Fibroblast of gingiva (primary cell): ENCODE measurements around the gene OLFML1.
A peak's percentile ranks its signal among the peaks of the same experiment; 100 is the strongest.

Source experiments
- DNase-seq: peaks from one replicate; pipeline ENCODE4 v3.0.0-alpha.2; 2011; ENCODE audit warnings: low read depth

OLFML1 gene

GRCh38 chr11:7532405-7533145 lies 47.3 kb downstream of the OLFML1 start:
- DNase-seq, result no peak

DNA sequence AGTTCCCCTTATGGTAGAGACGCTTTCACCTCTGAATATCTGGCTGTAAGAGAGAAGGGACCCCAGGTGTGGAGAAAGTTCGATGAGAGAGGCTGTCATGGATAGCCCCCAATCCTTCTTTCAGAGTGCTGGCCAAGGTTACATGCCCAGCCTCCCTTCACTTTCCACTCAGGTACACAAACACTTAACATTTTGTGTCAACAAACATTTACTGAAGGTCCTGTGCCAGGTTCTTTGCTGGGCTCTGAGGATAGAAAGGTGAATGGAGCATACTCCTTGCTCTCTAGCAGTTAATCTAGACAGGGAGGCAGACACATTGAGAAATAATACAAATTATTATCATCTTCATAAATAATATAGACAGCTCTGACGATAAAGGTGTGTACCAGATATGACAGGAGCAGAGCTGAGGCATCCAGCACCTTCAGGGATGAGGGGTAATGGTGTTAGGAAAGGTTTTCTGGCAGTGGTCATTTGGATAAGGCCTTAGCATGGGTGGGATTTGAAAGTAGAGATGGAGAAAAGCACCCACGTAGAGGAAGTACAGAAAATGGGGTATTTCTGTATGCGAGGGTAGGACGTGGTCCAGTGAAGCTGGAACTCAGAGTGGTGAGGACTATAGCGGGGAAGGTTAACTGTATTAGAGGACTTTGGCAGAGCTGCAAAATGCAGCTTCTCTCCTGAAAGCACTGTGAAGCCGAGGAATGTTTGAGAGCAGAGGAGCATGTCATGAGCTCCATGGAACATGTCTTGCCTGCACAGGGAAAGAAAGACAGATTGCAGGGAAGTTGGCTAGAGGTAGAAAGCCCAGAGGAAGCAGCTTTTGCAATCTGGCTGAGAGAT lies 48.1 kb downstream of the OLFML1 start:
- no peak for DNase-seq

- no peak for DNase-seq
Observed at GRCh38 chr11:7534042-7534378, 48.7 kb downstream of the OLFML1 start.

GRCh38 chr11:7536100-7536499 lies 50.8 kb downstream of the OLFML1 start:
- DNase-seq, result no peak

- no peak for DNase-seq
Observed at GRCh38 chr11:7537265-7537664, 52.0 kb downstream of the OLFML1 start.

DNA sequence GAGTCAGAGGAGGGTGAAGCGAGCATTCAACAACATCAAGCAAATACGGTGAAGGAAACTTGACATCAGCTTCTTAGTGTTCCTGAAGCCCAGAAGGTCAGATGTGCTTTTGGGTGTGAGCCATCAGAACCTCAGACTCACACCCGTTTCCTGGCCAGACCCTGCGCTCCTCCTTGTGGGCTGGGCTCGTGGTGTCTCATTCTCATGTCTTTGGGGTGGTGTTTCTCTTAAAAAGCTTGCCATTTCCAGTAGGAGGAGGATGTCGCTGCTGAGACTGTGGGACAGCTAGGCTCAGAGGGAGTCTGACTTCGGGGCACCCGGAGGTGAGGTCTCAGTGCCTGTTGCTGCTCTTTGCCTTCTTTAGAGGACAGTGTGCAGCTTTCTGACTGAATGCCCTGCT lies 52.7 kb downstream of the OLFML1 start:
- DNase-seq, result peak; percentile 22

DNA sequence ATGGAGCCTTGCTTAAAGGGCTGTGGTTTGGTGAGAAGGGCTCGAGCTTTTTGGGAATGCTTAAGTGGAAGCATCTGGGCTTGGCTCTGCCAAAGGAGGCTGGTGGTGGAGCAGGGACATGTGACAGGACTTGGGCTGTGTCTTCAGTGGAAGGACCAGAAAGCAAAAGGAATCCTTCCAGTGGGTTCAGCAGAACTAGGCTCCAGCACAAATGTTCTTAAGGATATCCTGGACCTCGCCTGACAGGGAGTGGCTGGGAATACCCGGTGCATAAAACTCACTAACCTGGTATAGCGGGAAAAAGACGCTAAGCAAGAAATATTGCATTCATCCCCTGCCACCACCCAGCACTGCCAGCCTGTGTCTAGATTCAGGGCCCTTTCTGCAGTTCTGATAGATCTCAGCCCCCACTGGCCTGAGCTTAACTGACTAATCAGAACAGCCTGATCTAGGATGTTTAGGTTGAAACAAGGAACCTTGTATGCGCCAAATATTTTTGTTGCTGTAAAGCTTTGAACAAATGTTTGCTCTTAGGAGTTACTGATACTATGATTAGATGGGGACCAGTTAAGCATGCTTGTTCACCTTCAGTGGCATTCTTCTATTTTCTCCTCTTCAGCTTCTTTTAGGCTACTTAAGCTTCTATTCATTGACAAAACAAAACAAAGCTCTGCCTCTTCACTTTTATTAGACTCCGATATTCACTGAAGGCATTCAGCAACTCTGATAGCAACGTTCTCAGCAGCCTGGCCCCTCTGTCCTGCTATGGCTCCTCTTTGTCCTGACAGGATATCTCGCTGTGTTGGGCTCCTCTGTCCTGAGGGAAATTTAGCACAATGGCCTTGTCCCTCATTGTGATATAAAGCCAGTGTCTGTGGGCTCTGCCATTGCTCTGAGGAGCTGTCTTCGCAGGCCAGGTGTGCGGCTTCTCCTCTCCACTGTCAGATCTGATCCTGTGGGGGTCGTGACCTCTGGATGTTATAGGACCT lies 53.5 kb downstream of the OLFML1 start:
- DNase-seq, result peak; percentile 65

GRCh38 chr11:7540830-7541555 lies 55.7 kb downstream of the OLFML1 start:
- DNase-seq, result no peak

GRCh38 chr11:7543302-7543701 lies 58.0 kb downstream of the OLFML1 start:
- no peak for DNase-seq

DNA sequence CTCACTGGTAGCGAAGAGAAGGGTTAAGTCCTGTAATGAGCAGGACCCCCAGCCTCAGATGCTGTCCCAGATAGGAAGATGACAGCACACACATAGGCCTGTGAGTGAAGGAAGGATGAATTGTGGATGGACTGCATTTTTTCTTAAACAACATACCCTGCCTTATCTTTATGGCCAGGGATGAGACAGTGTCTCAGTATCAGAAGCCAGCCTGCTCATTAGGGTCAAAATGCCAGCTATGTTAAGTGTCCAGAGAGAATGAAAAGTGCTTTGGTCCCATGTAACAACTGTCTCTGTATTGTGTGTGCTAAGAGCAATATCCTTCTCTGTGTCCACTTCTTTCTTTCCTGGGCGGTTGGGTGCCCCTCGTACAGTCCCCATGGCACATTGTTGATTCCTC lies 58.7 kb downstream of the OLFML1 start:
- DNase-seq, result no peak

DNA sequence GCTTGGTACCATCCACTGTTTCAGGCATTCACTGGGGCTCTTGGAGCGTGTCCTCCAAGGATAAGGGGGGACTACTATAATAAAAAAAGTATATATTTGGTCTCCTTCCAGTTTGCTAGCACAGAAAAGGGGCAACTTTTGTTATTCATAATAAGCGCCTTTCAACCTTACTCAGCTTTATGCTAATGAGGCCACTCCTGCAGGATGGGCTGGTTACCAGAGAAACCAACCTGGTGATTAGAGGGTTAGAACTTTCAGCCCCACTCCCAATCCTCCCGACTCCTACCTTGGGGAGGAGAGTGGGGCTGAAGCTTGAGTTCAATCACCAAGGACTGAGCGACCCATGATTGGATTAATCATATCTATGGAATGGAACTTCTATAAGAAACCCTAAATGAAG lies 60.3 kb downstream of the OLFML1 start:
- no peak for DNase-seq

- DNase-seq, result no peak
Observed at GRCh38 chr11:7546324-7546791, 61.1 kb downstream of the OLFML1 start.

GRCh38 chr11:7547687-7548086 lies 62.4 kb downstream of the OLFML1 start:
- DNase-seq, result no peak

DNA sequence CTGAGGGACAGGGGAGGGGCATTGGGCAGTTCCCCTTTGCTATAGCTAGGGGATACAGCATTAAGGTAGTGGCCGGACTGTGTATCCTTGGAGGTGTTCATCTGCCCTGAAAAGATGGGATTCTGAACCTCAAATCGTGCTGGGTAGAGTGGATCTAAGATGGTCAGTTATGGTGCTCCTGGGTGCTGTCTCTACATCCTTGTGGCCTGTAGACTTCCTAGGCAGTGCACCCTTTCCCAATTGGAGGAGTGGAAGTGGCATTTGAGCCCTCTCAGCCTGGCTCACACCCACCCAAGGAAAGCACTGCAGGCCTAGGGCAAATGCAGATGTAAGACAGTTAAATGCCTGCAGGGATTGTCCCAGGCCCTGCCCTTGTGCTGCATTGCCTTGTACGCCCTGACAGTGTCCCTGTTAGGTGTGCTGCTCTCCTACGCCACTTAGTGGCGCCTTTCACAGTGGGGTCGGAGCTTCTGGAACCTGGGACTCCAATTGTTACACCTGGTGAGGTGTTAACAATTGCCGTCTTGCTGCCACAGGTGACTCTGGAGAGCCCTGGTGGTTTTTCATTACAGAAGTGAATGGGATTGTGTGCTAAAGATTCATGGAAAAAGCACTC lies 63.5 kb downstream of the OLFML1 start:
- DNase-seq, result no peak

- no peak for DNase-seq
Observed at GRCh38 chr11:7549681-7550080, 64.4 kb downstream of the OLFML1 start.

- DNase-seq, result peak; percentile 69
Observed at GRCh38 chr11:7551571-7551970, 66.3 kb downstream of the OLFML1 start.

- no peak for DNase-seq
Observed at GRCh38 chr11:7552666-7553065, 67.4 kb downstream of the OLFML1 start.

DNA sequence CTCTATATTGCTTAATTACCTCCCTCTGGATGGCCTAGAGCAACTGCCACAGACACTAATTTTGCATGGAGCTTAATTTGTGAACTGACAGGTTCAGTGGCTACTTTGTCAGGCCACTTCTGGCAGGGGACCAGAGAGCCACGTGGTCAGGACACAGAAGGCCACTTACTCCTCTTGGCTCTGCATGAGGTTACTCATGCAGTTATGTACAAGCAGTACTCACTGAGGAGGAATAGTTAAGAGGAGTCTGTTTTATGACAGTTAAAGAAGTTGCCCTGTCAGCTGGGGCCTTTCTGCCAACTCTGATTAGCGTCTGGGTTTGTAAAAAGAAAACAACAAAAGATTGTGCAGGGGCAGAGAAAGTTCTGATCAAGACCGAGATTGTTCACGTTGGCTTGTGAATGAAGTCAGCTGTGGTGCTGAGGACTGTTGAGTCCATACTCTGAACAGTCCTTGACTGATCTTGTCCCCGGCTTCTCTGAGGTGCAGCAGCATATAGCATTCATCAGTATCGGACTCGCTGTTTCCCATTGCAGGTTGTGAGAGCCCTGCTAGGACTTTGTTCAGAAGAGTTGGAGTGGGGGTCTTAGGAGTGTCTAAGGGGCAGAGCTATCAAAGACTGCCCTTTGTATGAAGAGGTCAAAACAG lies 69.9 kb downstream of the OLFML1 start:
- no peak for DNase-seq

DNA sequence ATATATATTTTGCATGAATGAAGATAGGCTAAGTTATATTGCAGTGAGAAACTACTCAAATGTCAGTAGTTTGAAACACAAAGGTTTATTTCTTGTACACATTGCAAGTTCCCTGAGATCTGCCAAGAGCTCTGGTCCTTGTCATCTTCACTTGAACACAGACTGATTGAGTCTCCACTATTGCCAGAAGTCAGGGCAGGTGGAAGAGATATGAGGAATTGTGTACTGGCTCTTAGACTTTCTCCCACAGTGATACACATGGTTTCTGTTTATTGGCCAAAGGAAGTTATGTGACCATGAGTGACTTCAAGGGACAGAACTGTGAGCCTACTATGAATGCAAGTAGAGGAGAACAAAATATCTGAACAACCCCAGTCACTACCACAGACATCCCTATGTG lies 72.7 kb downstream of the OLFML1 start:
- DNase-seq, result no peak
